Endothelial cell (in vitro differentiated cells): ENCODE results near the gene GCLM. TPM values are rescaled to one million over a fixed set of nuclear protein-coding genes. Genes with fewer than 3 reads are reported as not detected.

Source experiments
- DNase-seq: peaks from one replicate; pipeline ENCODE4 v3.0.0; 2021; ENCODE audit warnings: low spot score
- H3K27ac Mint-ChIP-seq: one replicate; pipeline ENCODE4 v1.8.0; 2021; ENCODE audit warnings: mixed read lengths, inconsistent platforms; ENCODE audit not compliant: unreplicated experiment
- H3K27me3 Mint-ChIP-seq: one replicate; pipeline ENCODE4 v1.8.0; 2021; ENCODE audit warnings: mild to moderate bottlenecking, moderate library complexity, mixed read lengths, inconsistent platforms; ENCODE audit not compliant: unreplicated experiment
- H3K36me3 Mint-ChIP-seq: one replicate; pipeline ENCODE4 v1.8.0; 2021; ENCODE audit warnings: mild to moderate bottlenecking, low read depth, mixed read lengths, inconsistent platforms; ENCODE audit not compliant: unreplicated experiment
- H3K4me1 Mint-ChIP-seq: one replicate; pipeline ENCODE4 v1.8.0; 2021; ENCODE audit warnings: mild to moderate bottlenecking, mixed read lengths, inconsistent platforms; ENCODE audit not compliant: unreplicated experiment
- H3K4me3 Mint-ChIP-seq: one replicate; pipeline ENCODE4 v1.8.0; 2021; ENCODE audit warnings: mild to moderate bottlenecking, mixed read lengths, inconsistent platforms; ENCODE audit not compliant: unreplicated experiment
- H3K9me3 Mint-ChIP-seq: one replicate; pipeline ENCODE4 v1.8.0; 2021; ENCODE audit warnings: mixed read lengths, inconsistent platforms; ENCODE audit not compliant: unreplicated experiment
- microRNA-seq: library from miRNA; unstranded; fragments of <30 nt; microRNA quantifications from one replicate; pipeline ENCODE4, GENCODE V29; 2020; ENCODE audit not compliant: unreplicated experiment
- total RNA-seq: library from RNA; stranded (reverse); fragmentation: NEBNext Ultra II Directional; extraction: Animal tissue kit (Norgen Biotek cat#: 25700); gene quantifications from one replicate; pipeline ENCODE4 v1.2.1, GENCODE V29; 2021; ENCODE audit not compliant: unreplicated experiment
- TF ChIP-seq, protein P1 (sequence below): fragments of 200-600 bp; sonication (generic); IDR thresholded peaks from one replicate; pipeline ENCODE4 v1.5.0; 2021; ENCODE audit warnings: antibody characterized with exemption; ENCODE audit not compliant: unreplicated experiment

Gene GCLM
- total RNA-seq, 1 donor from 2014 or later, result 17.1 TPM

GRCh38 chr1:93837961-93838360 is 71.3 kb downstream of the GCLM start:
- Mint-ChIP-seq H3K36me3 (peaks cover 68% of the 10 kb centered on the region), H3K9me3 (peaks cover 14% of the 10 kb centered on the region), H3K27me3 (peaks cover 9% of the 10 kb centered on the region), H3K4me1 (peaks cover 9% of the 10 kb centered on the region), H3K4me3 (no peak overlapping the region), H3K27ac (no peak overlapping the region)
- DNase-seq, result no peak
- TF ChIP-seq, protein P1, sequence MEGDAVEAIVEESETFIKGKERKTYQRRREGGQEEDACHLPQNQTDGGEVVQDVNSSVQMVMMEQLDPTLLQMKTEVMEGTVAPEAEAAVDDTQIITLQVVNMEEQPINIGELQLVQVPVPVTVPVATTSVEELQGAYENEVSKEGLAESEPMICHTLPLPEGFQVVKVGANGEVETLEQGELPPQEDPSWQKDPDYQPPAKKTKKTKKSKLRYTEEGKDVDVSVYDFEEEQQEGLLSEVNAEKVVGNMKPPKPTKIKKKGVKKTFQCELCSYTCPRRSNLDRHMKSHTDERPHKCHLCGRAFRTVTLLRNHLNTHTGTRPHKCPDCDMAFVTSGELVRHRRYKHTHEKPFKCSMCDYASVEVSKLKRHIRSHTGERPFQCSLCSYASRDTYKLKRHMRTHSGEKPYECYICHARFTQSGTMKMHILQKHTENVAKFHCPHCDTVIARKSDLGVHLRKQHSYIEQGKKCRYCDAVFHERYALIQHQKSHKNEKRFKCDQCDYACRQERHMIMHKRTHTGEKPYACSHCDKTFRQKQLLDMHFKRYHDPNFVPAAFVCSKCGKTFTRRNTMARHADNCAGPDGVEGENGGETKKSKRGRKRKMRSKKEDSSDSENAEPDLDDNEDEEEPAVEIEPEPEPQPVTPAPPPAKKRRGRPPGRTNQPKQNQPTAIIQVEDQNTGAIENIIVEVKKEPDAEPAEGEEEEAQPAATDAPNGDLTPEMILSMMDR, result no peak

Small RNA genes lying within 50 kb of the gene (microRNA-seq; reads per million reads assigned to microRNA genes)
- gene MIR760, result 80.3 reads per million, percentile 80 among the genes with 10 or more reads in this experiment

Other genes with a start within 250 kb of the GCLM start
- gene BCAR3, start 227.6 kb downstream of the GCLM start, total RNA-seq, result 19.9 TPM
- 61.8 TPM for gene DNTTIP2, start 30.2 kb downstream of the GCLM start, total RNA-seq
- 51.7 TPM for gene ABCA4, start 211.7 kb upstream of the GCLM start, total RNA-seq